B cell (primary cell): ENCODE results near the gene PAXIP1.

ENCODE experiments used
- CTCF ChIP-seq: fragments of 200-600 bp; IDR thresholded peaks from one replicate; pipeline ENCODE4 v1.8.0; 2022; ENCODE audit warnings: antibody characterized with exemption, mild to moderate bottlenecking
- EZH2 ChIP-seq: IDR thresholded peaks from 2 replicates; pipeline ENCODE4 v1.6.1; 2012; ENCODE audit warnings: borderline replicate concordance, low read depth, mild to moderate bottlenecking, moderate library complexity, low read length; ENCODE audit not compliant: insufficient read depth, poor library complexity, severe bottlenecking

- TF ChIP-seq CTCF (peak; percentile 83), EZH2 (no peak)
Measured at GRCh38 chr7:154927624-154928125, 75.2 kb downstream of the PAXIP1 start.
